Measurements from ENCODE around the gene AIFM3. TPM values are rescaled to one million over a fixed set of nuclear protein-coding genes. Genes with fewer than 3 reads are reported as not detected.

AIFM3 gene
- total RNA-seq, 1 donor from 2014 or later = 0.93 TPM

- H3K36me3 Mint-ChIP-seq (ENCODE audit: low read depth) = peaks cover 20% of the 10 kb centered on the region
- peak overlapping the region; percentile 71 for H3K4me3 Mint-ChIP-seq
- H3K27ac Mint-ChIP-seq = peak overlapping the region; percentile 18
- no peaks in the 10 kb centered on the region for H3K9me3 Mint-ChIP-seq
- no peak for DNase-seq (ENCODE audit: low spot score)
- peaks cover 22% of the 10 kb centered on the region for H3K27me3 Mint-ChIP-seq (ENCODE audit: insufficient read depth)
- intact Hi-C loops (cut with micrococcal nuclease) = no loop called here
- no peaks in the 10 kb centered on the region for H3K4me1 Mint-ChIP-seq (ENCODE audit: low read depth)
Measured at GRCh38 chr22:20956258-20957101, 10.6 kb upstream of the AIFM3 start.

- no peak overlapping the region for H3K27ac Mint-ChIP-seq
- H3K4me3 Mint-ChIP-seq = peak overlapping the region; percentile 66
- no peaks in the 10 kb centered on the region for H3K9me3 Mint-ChIP-seq
- no peak for DNase-seq (ENCODE audit: low spot score)
- H3K4me1 Mint-ChIP-seq (ENCODE audit: low read depth) = peaks cover 6% of the 10 kb centered on the region
- H3K36me3 Mint-ChIP-seq (ENCODE audit: low read depth) = peaks cover 16% of the 10 kb centered on the region
- peaks cover 27% of the 10 kb centered on the region for H3K27me3 Mint-ChIP-seq (ENCODE audit: insufficient read depth)
- intact Hi-C loops (cut with micrococcal nuclease) = no loop called here
Measured at GRCh38 chr22:20957102-20957682, 9.9 kb upstream of the AIFM3 start.

- H3K4me3 Mint-ChIP-seq = peak overlapping the region; percentile 60
- DNase-seq (ENCODE audit: low spot score) = no peak
- no peak overlapping the region for H3K27ac Mint-ChIP-seq
- H3K27me3 Mint-ChIP-seq (ENCODE audit: insufficient read depth) = peaks cover 30% of the 10 kb centered on the region
- H3K4me1 Mint-ChIP-seq (ENCODE audit: low read depth) = peaks cover 6% of the 10 kb centered on the region
- no peaks in the 10 kb centered on the region for H3K9me3 Mint-ChIP-seq
- H3K36me3 Mint-ChIP-seq (ENCODE audit: low read depth) = peaks cover 10% of the 10 kb centered on the region
- intact Hi-C loops (cut with micrococcal nuclease) = no loop called here
Measured at GRCh38 chr22:20957683-20958431, 9.2 kb upstream of the AIFM3 start.

GRCh38 chr22:20959578-20960461 lies 7.2 kb upstream of the AIFM3 start:
- no peak overlapping the region for H3K4me3 Mint-ChIP-seq
- intact Hi-C loops (cut with micrococcal nuclease) = loop anchor here (5.0 to 10.0 kb wide), 3 partner anchors 42 to 145 kb away; partner anchors contain the start of genes CRKL and THAP7
- DNase-seq (ENCODE audit: low spot score) = no peak
- H3K9me3 Mint-ChIP-seq = no peaks in the 10 kb centered on the region
- no peaks in the 10 kb centered on the region for H3K36me3 Mint-ChIP-seq (ENCODE audit: low read depth)
- peaks cover 36% of the 10 kb centered on the region for H3K27me3 Mint-ChIP-seq (ENCODE audit: insufficient read depth)
- peak overlapping the region; percentile 1 for H3K27ac Mint-ChIP-seq
- H3K4me1 Mint-ChIP-seq (ENCODE audit: low read depth) = peaks cover 11% of the 10 kb centered on the region

- Mint-ChIP-seq H3K27ac (no peak overlapping the region), H3K9me3 (no peaks in the 10 kb centered on the region), H3K4me3 (no peak overlapping the region), H3K36me3 (ENCODE audit: low read depth) (no peaks in the 10 kb centered on the region), H3K4me1 (ENCODE audit: low read depth) (peaks cover 11% of the 10 kb centered on the region), H3K27me3 (ENCODE audit: insufficient read depth) (peaks cover 36% of the 10 kb centered on the region)
- intact Hi-C loops (cut with micrococcal nuclease) = loop anchor here (5.0 to 10.0 kb wide), 3 partner anchors 42 to 144 kb away; partner anchors contain the start of genes CRKL and THAP7
- DNase-seq (ENCODE audit: low spot score) = no peak
Measured at GRCh38 chr22:20960609-20961008, 6.4 kb upstream of the AIFM3 start.

- no peak overlapping the region for H3K4me3 Mint-ChIP-seq
- peaks cover 33% of the 10 kb centered on the region for H3K27me3 Mint-ChIP-seq (ENCODE audit: insufficient read depth)
- peaks cover 11% of the 10 kb centered on the region for H3K4me1 Mint-ChIP-seq (ENCODE audit: low read depth)
- intact Hi-C loops (cut with micrococcal nuclease) = loop anchor here (2.0 to 10.0 kb wide), 4 partner anchors 20 to 142 kb away; partner anchors contain the start of genes CRKL, LZTR1 and THAP7
- H3K27ac Mint-ChIP-seq = no peak overlapping the region
- no peak for DNase-seq (ENCODE audit: low spot score)
- no peaks in the 10 kb centered on the region for H3K36me3 Mint-ChIP-seq (ENCODE audit: low read depth)
- H3K9me3 Mint-ChIP-seq = no peaks in the 10 kb centered on the region
Measured at GRCh38 chr22:20962491-20962945, 4.5 kb upstream of the AIFM3 start.

- DNase-seq (ENCODE audit: low spot score) = no peak
- H3K4me1 Mint-ChIP-seq (ENCODE audit: low read depth) = peaks cover 11% of the 10 kb centered on the region
- intact Hi-C loops (cut with micrococcal nuclease) = loop anchor here (2.0 to 10.0 kb wide), 4 partner anchors 19 to 141 kb away; partner anchors contain the start of genes CRKL, LZTR1 and THAP7
- no peaks in the 10 kb centered on the region for H3K9me3 Mint-ChIP-seq
- H3K4me3 Mint-ChIP-seq = no peak overlapping the region
- no peaks in the 10 kb centered on the region for H3K36me3 Mint-ChIP-seq (ENCODE audit: low read depth)
- H3K27ac Mint-ChIP-seq = no peak overlapping the region
- peaks cover 25% of the 10 kb centered on the region for H3K27me3 Mint-ChIP-seq (ENCODE audit: insufficient read depth)
Measured at GRCh38 chr22:20963201-20964052, 3.6 kb upstream of the AIFM3 start.

GRCh38 chr22:20964090-20964798 lies 2.8 kb upstream of the AIFM3 start:
- no peaks in the 10 kb centered on the region for H3K9me3 Mint-ChIP-seq
- H3K4me1 Mint-ChIP-seq (ENCODE audit: low read depth) = peaks cover 11% of the 10 kb centered on the region
- DNase-seq (ENCODE audit: low spot score) = no peak
- intact Hi-C loops (cut with micrococcal nuclease) = loop anchor here (5.0 to 10.0 kb wide), 3 partner anchors 38 to 141 kb away; partner anchors contain the start of genes CRKL and THAP7
- H3K27ac Mint-ChIP-seq = no peak overlapping the region
- no peaks in the 10 kb centered on the region for H3K36me3 Mint-ChIP-seq (ENCODE audit: low read depth)
- peak overlapping the region; percentile 60 for H3K4me3 Mint-ChIP-seq
- peaks cover 25% of the 10 kb centered on the region for H3K27me3 Mint-ChIP-seq (ENCODE audit: insufficient read depth)

- intact Hi-C loops (cut with micrococcal nuclease) = loop anchor here (5.0 to 10.0 kb wide), 3 partner anchors 38 to 140 kb away; partner anchors contain the start of genes CRKL and THAP7
- Mint-ChIP-seq H3K9me3 (no peaks in the 10 kb centered on the region), H3K27me3 (ENCODE audit: insufficient read depth) (peaks cover 25% of the 10 kb centered on the region), H3K27ac (no peak overlapping the region), H3K4me1 (ENCODE audit: low read depth) (peaks cover 11% of the 10 kb centered on the region), H3K36me3 (ENCODE audit: low read depth) (no peaks in the 10 kb centered on the region), H3K4me3 (peak overlapping the region; percentile 60)
- DNase-seq (ENCODE audit: low spot score) = no peak
Measured at GRCh38 chr22:20964799-20965103, 2.3 kb upstream of the AIFM3 start.

GRCh38 chr22:20965104-20965887 lies 1.8 kb upstream of the AIFM3 start:
- Mint-ChIP-seq H3K36me3 (ENCODE audit: low read depth) (no peaks in the 10 kb centered on the region), H3K27me3 (ENCODE audit: insufficient read depth) (peaks cover 22% of the 10 kb centered on the region), H3K4me1 (ENCODE audit: low read depth) (peaks cover 11% of the 10 kb centered on the region), H3K4me3 (no peak overlapping the region), H3K27ac (no peak overlapping the region), H3K9me3 (no peaks in the 10 kb centered on the region)
- intact Hi-C loops (cut with micrococcal nuclease) = loop anchor here (10.0 kb wide), 1 partner anchor 140 kb away; no protein-coding TSS in a partner anchor
- DNase-seq (ENCODE audit: low spot score) = no peak
